ENCODE results near the gene PBRM1. TPM values are rescaled to one million over a fixed set of nuclear protein-coding genes. Genes with fewer than 3 reads are reported as not detected.

Gene PBRM1
- total RNA-seq, 1 donor, result 74.3 TPM

- DNase-seq (ENCODE audit: low read depth), result no peak
- no peak overlapping the region for H3K4me3 ChIP-seq (ENCODE audit: low read depth, low read length)
- TF ChIP-seq CTCF (IDR thresholded peaks at IDR 0.05; ENCODE audit: insufficient read depth, low read depth, low read length), result no peak
Observed at GRCh38 chr3:52547143-52547542, 138.6 kb downstream of the PBRM1 start.

GRCh38 chr3:52546111-52546901, 139.4 kb downstream of the PBRM1 start:
- no peak for DNase-seq (ENCODE audit: low read depth)
- no peak overlapping the region for H3K4me3 ChIP-seq (ENCODE audit: low read depth, low read length)
- TF ChIP-seq CTCF (IDR thresholded peaks at IDR 0.05; ENCODE audit: insufficient read depth, low read depth, low read length), result no peak

GRCh38 chr3:52544937-52545336, 140.8 kb downstream of the PBRM1 start:
- no peak overlapping the region for H3K4me3 ChIP-seq (ENCODE audit: low read depth, low read length)
- TF ChIP-seq CTCF (IDR thresholded peaks at IDR 0.05; ENCODE audit: insufficient read depth, low read depth, low read length), result no peak
- DNase-seq (ENCODE audit: low read depth), result no peak

- DNase-seq (ENCODE audit: low read depth), result no peak
- TF ChIP-seq CTCF (IDR thresholded peaks at IDR 0.05; ENCODE audit: insufficient read depth, low read depth, low read length), result no peak
- no peak overlapping the region for H3K4me3 ChIP-seq (ENCODE audit: low read depth, low read length)
Observed at GRCh38 chr3:52541050-52541449, 144.7 kb downstream of the PBRM1 start.

GRCh38 chr3:52539010-52539653, 146.6 kb downstream of the PBRM1 start:
- TF ChIP-seq CTCF (IDR thresholded peaks at IDR 0.05; ENCODE audit: insufficient read depth, low read depth, low read length), result no peak
- DNase-seq (ENCODE audit: low read depth), result no peak

GRCh38 chr3:52537726-52538421, 147.8 kb downstream of the PBRM1 start:
- no peak for TF ChIP-seq CTCF (IDR thresholded peaks at IDR 0.05; ENCODE audit: insufficient read depth, low read depth, low read length)
- peak overlapping the region; percentile 83 for H3K4me3 ChIP-seq (ENCODE audit: low read depth, low read length)
- DNase-seq (ENCODE audit: low read depth), result no peak

More at GRCh38 chr3:52539010-52539653, 146.6 kb downstream of the PBRM1 start:
- no peak overlapping the region for H3K4me3 ChIP-seq (ENCODE audit: low read depth, low read length)
